HepG2 (cell line): ENCODE results near the gene GPN2. TPM values are rescaled to one million over a fixed set of nuclear protein-coding genes. Genes with fewer than 3 reads are reported as not detected.

Source experiments
- ARNT ChIP-seq: fragments of 450-650 bp; IDR thresholded peaks from 2 replicates; pipeline ENCODE4 v1.6.1; 2017
- BORCS8-MEF2B ChIP-seq: sonication (generic); formaldehyde crosslinking; IDR thresholded peaks from 2 replicates; pipeline ENCODE4 v1.8.0; 2022; ENCODE audit warnings: mild to moderate bottlenecking, missing genetic modification reagents
- CENPT ChIP-seq: sonication (generic); formaldehyde crosslinking; IDR thresholded peaks from 2 replicates; pipeline ENCODE4 v1.8.0; 2022; ENCODE audit warnings: low read depth, mild to moderate bottlenecking, moderate library complexity, missing genetic modification reagents
- CENPX ChIP-seq: sonication (generic); formaldehyde crosslinking; IDR thresholded peaks from 2 replicates; pipeline ENCODE4 v1.9.0; 2021; ENCODE audit warnings: mild to moderate bottlenecking, missing genetic modification reagents, moderate library complexity
- EZH2 ChIP-seq: conservative IDR thresholded peaks from 2 replicates; pipeline ENCODE4 v1.6.1; 2012; ENCODE audit warnings: mild to moderate bottlenecking, low read depth, low read length, moderate library complexity
- FIP1L1 ChIP-seq: fragments of 200-400 bp; formaldehyde crosslinking; IDR thresholded peaks from 2 replicates; pipeline ENCODE4 v1.6.1; 2018; ENCODE audit warnings: low read depth, mild to moderate bottlenecking, low read length, moderate library complexity, borderline replicate concordance; ENCODE audit not compliant: insufficient read depth
- HBP1 ChIP-seq: IDR thresholded peaks from 2 replicates; pipeline ENCODE4 v1.6.1; 2016; ENCODE audit warnings: low read depth, control low read depth
- HMG20A ChIP-seq: IDR thresholded peaks from 2 replicates; pipeline ENCODE4 v1.6.1; 2016; ENCODE audit warnings: borderline replicate concordance
- MEF2D ChIP-seq: sonication (generic); formaldehyde crosslinking; IDR thresholded peaks from 2 replicates; pipeline ENCODE4 v1.5.1; 2020; ENCODE audit warnings: mild to moderate bottlenecking, missing genetic modification reagents
- NFATC3 ChIP-seq: sonication (generic); formaldehyde crosslinking; IDR thresholded peaks from 2 replicates; pipeline ENCODE4 v1.5.1; 2020; ENCODE audit warnings: mild to moderate bottlenecking, missing genetic modification reagents
- NFRKB ChIP-seq: fragments of 450-650 bp; IDR thresholded peaks from 2 replicates; pipeline ENCODE4 v1.6.1; 2017
- NONO ChIP-seq, 2 experiments: fragments of 450-650 bp in 1 of 2; sonication (generic) in 1 of 2; formaldehyde crosslinking in 1 of 2; IDR thresholded peaks in 1 of 2; conservative IDR thresholded peaks in 1 of 2; 2 replicates each; pipeline versions ENCODE4 v1.6.1 to v1.8.0; 2017 to 2022; ENCODE audit warnings: mild to moderate bottlenecking in 1 of 2, missing genetic modification reagents in 1 of 2, moderate library complexity in 1 of 2
- PCBP1 ChIP-seq: fragments of 200-400 bp; formaldehyde crosslinking; IDR thresholded peaks from 2 replicates; pipeline ENCODE4 v1.6.1; 2017; ENCODE audit warnings: mild to moderate bottlenecking, low read depth, low read length, borderline replicate concordance
- RBM22 ChIP-seq: fragments of 200-400 bp; formaldehyde crosslinking; optimal IDR thresholded peaks from 2 replicates; pipeline ENCODE3; 2017; ENCODE audit warnings: mild to moderate bottlenecking, low read length, moderate library complexity
- SATB2 ChIP-seq: sonication (generic); formaldehyde crosslinking; IDR thresholded peaks from 2 replicates; pipeline ENCODE4 v1.5.0; 2020; ENCODE audit warnings: missing genetic modification reagents
- SIN3A ChIP-seq: IDR thresholded peaks from 2 replicates; pipeline ENCODE4 v1.6.1; 2011; ENCODE audit warnings: low read depth, mild to moderate bottlenecking, control low read depth, low read length, borderline replicate concordance
- SMARCE1 ChIP-seq: fragments of 450-650 bp; IDR thresholded peaks from 2 replicates; pipeline ENCODE4 v1.6.1; 2017; ENCODE audit warnings: borderline replicate concordance
- SOX13 ChIP-seq, 3 experiments: fragments of 450-650 bp in 1 of 3; sonication (generic) in 1 of 3; formaldehyde crosslinking in 1 of 3; IDR thresholded peaks in 2 of 3; conservative IDR thresholded peaks in 1 of 3; 2 replicates each; pipeline versions ENCODE4 v1.5.0 to v1.6.1; 2016 to 2020; ENCODE audit warnings: antibody characterized with exemption in 1 of 3, mild to moderate bottlenecking in 1 of 3, missing compliant biosample characterization in 1 of 3, missing genetic modification reagents in 1 of 3, moderate library complexity in 1 of 3
- TMF1 ChIP-seq: sonication (generic); formaldehyde crosslinking; IDR thresholded peaks from 2 replicates; pipeline ENCODE4 v1.8.1; 2022; ENCODE audit warnings: low read depth, missing genetic modification reagents
- TOE1 ChIP-seq: sonication (generic); formaldehyde crosslinking; IDR thresholded peaks from 2 replicates; pipeline ENCODE4 v1.4.0; 2020; ENCODE audit warnings: mild to moderate bottlenecking, missing genetic modification reagents
- ZNF160 ChIP-seq: sonication (generic); formaldehyde crosslinking; IDR thresholded peaks from 2 replicates; pipeline ENCODE4 v1.8.0; 2022; ENCODE audit warnings: mild to moderate bottlenecking, inconsistent platforms, missing genetic modification reagents
- ZNF207 ChIP-seq: fragments of 450-650 bp; IDR thresholded peaks from 2 replicates; pipeline ENCODE4 v1.6.1; 2016; ENCODE audit warnings: antibody characterized with exemption, borderline replicate concordance
- ZNF24 ChIP-seq: fragments of 450-650 bp; IDR thresholded peaks from 2 replicates; pipeline ENCODE4 v1.6.1; 2017; ENCODE audit warnings: antibody characterized with exemption, mild to moderate bottlenecking
- ZNF558 ChIP-seq: sonication (generic); formaldehyde crosslinking; IDR thresholded peaks from 2 replicates; pipeline ENCODE4 v1.9.0; 2022; ENCODE audit warnings: mild to moderate bottlenecking, missing genetic modification reagents, borderline replicate concordance
- ZNF563 ChIP-seq: sonication (generic); formaldehyde crosslinking; IDR thresholded peaks from 2 replicates; pipeline ENCODE4 v1.8.0; 2022; ENCODE audit warnings: mild to moderate bottlenecking, moderate library complexity, missing genetic modification reagents
- ZNF570 ChIP-seq: sonication (generic); formaldehyde crosslinking; IDR thresholded peaks from 2 replicates; pipeline ENCODE4 v1.4.0; 2020; ENCODE audit warnings: mild to moderate bottlenecking, missing genetic modification reagents, borderline replicate concordance
- polyA plus RNA-seq, 8 experiments: library from polyadenylated mRNA; depleted of rRNA in 3 of 8; stranded (reverse) in 7 of 8; unstranded in 1 of 8; fragments of >200 nt; fragmentation: Illumina TruSeq in 4 of 8; extraction: Trizol in 4 of 8; gene quantifications; 2 replicates each; pipeline versions ENCODE4 v1.2.1 to v1.2.3, GENCODE V29; 2011 to 2016; ENCODE audit warnings: low read depth in 4 of 8, missing spikeins in 1 of 8, mixed read lengths in 1 of 8; ENCODE audit not compliant: insufficient read depth in 1 of 8
- total RNA-seq, 5 experiments: library from RNA; depleted of rRNA; stranded (reverse); fragments of >200 nt; fragmentation: Illumina TruSeq; extraction: Trizol; gene quantifications; 2 replicates each; pipeline ENCODE4 v1.2.3, GENCODE V29; 2016; ENCODE audit warnings: low read depth in 1 of 5

GPN2 gene
- total and polyA plus RNA-seq, 2 of the 13 experiments (the other 11 are each of a cell fraction or from before 2014, with no cell fraction given), result 19.3 to 38.9 TPM

- TF ChIP-seq SOX13 (IDR thresholded peaks at IDR 0.05), result no peak
- TF ChIP-seq SOX13 (CRISPR knock-in tag; conservative IDR thresholded peaks at IDR 0.05 in 1 of 2, IDR thresholded peaks at IDR 0.05 in 1 of 2), result peak in 1 of 2 experiments; percentile 52; a peak in 1 of 4 replicates
- peak; percentile 82; the same call in 1 of the 2 replicates for TF ChIP-seq TMF1 (CRISPR knock-in tag)
- no peak for TF ChIP-seq HMG20A (CRISPR knock-in tag)
- 0 out of 2 replicates have a peak, but pooled peaks have one; percentile 31 for TF ChIP-seq PCBP1
- no peak for TF ChIP-seq NONO (IDR thresholded peaks at IDR 0.05)
- TF ChIP-seq NONO (CRISPR knock-in tag; conservative IDR thresholded peaks at IDR 0.05), result peak; percentile 76
- TF ChIP-seq ZNF24, result no peak
- peak; percentile 77 for TF ChIP-seq NFRKB
- TF ChIP-seq CENPX (CRISPR knock-in tag), result no peak
- no peak for TF ChIP-seq RBM22
- peak; percentile 72 for TF ChIP-seq MEF2D (CRISPR knock-in tag)
- TF ChIP-seq ZNF563 (CRISPR knock-in tag), result peak; percentile 75; the same call in 1 of the 2 replicates
- no peak for TF ChIP-seq FIP1L1
- no peak for TF ChIP-seq ZNF570 (CRISPR knock-in tag)
- no peak for TF ChIP-seq ZNF160 (CRISPR knock-in tag)
- TF ChIP-seq SIN3A, result peak; percentile 97
- 0 out of 2 replicates have a peak, but pooled peaks have one; percentile 15 for TF ChIP-seq ZNF558
- TF ChIP-seq CENPT, result no peak
- TF ChIP-seq ZNF207, result no peak
- TF ChIP-seq SMARCE1, result no peak
- TF ChIP-seq ARNT, result no peak
- no peak for TF ChIP-seq TOE1
- TF ChIP-seq BORCS8-MEF2B (CRISPR knock-in tag), result peak; percentile 87
- peak; percentile 78; the same call in 1 of the 2 replicates for TF ChIP-seq HBP1 (CRISPR knock-in tag)
- TF ChIP-seq NFATC3, result no peak
- no peak for TF ChIP-seq SATB2 (CRISPR knock-in tag)
- no peak for TF ChIP-seq EZH2
Observed at GRCh38 chr1:26900001-26900814, 10.1 kb upstream of the GPN2 start, which contains the start of gene GPATCH3 (continued).
